Fibroblast of villous mesenchyme (primary cell): ENCODE results near the gene TTC28. TPM values are rescaled to one million over a fixed set of nuclear protein-coding genes. Genes with fewer than 3 reads are reported as not detected.

Experiments
- DNase-seq: peaks from one replicate; pipeline ENCODE4 v3.0.0-alpha.2; 2010; ENCODE audit warnings: low read depth
- H3K4me3 ChIP-seq: 2 replicates; pipeline ENCODE4 v1.5.1; 2011; ENCODE audit warnings: low read depth, mild to moderate bottlenecking, low read length
- CTCF ChIP-seq: IDR thresholded peaks from 2 replicates; pipeline ENCODE4 v1.5.1; 2012; ENCODE audit warnings: low read depth, mild to moderate bottlenecking, low read length; ENCODE audit not compliant: insufficient read depth
- total RNA-seq: library from RNA; depleted of rRNA; stranded (reverse); fragments of >200 nt; gene quantifications from 2 replicates; pipeline ENCODE4 v1.2.3, GENCODE V29; 2012

Gene TTC28
- total RNA-seq, 1 donor = 23.3 TPM

GRCh38 chr22:28025866-28026575 is 653.6 kb downstream of the TTC28 start:
- H3K4me3 ChIP-seq = no peak overlapping the region
- no peak for DNase-seq
- no peak for TF ChIP-seq CTCF

- TF ChIP-seq CTCF = no peak
- DNase-seq = no peak
- H3K4me3 ChIP-seq = no peak overlapping the region
These were observed 654.3 kb downstream of the TTC28 start for GRCh38 chr22:28025333-28025732.

- no peak overlapping the region for H3K4me3 ChIP-seq
- no peak for TF ChIP-seq CTCF
- no peak for DNase-seq
These were observed 655.2 kb downstream of the TTC28 start for GRCh38 chr22:28024422-28024888.

- TF ChIP-seq CTCF = no peak
- no peak for DNase-seq
These were observed 655.9 kb downstream of the TTC28 start for GRCh38 chr22:28023774-28024173.

GRCh38 chr22:28023036-28023435 is 656.6 kb downstream of the TTC28 start:
- DNase-seq = no peak
- no peak overlapping the region for H3K4me3 ChIP-seq
- TF ChIP-seq CTCF = no peak

More at GRCh38 chr22:28023774-28024173, 655.9 kb downstream of the TTC28 start:
- no peak overlapping the region for H3K4me3 ChIP-seq

GRCh38 chr22:28021998-28022660 is 657.5 kb downstream of the TTC28 start:
- no peak overlapping the region for H3K4me3 ChIP-seq
- no peak for DNase-seq
- no peak for TF ChIP-seq CTCF
